NB4 (cell line): Measurements from ENCODE around the gene NEK11.
A peak's percentile ranks its signal among the peaks of the same experiment; 100 is the strongest.

Experiments used
- DNase-seq: peaks from one replicate; pipeline ENCODE4 v3.0.0; 2010; ENCODE audit warnings: low read depth
- H3K4me3 ChIP-seq: one replicate; pipeline ENCODE4 v1.5.1; 2011; ENCODE audit warnings: mild to moderate bottlenecking, low read depth, low read length, moderate library complexity
- MAX ChIP-seq: IDR thresholded peaks from 2 replicates; pipeline ENCODE4 v1.6.1; 2011; ENCODE audit warnings: low read depth, low read length
- MYC ChIP-seq: IDR thresholded peaks from 2 replicates; pipeline ENCODE4 v1.6.1; 2011; ENCODE audit warnings: low read depth, low read length
- POLR2A ChIP-seq: IDR thresholded peaks from 2 replicates; pipeline ENCODE4 v1.6.1; 2011; ENCODE audit warnings: mild to moderate bottlenecking; ENCODE audit not compliant: insufficient read length; ENCODE audit errors: extremely low read depth
- TF ChIP-seq, protein P1 (sequence below): IDR thresholded peaks from one replicate; pipeline ENCODE4 v1.5.1; 2012; ENCODE audit warnings: low read depth, low read length

The NEK11 gene

GRCh38 chr3:130992344-130992743 is 34.3 kb upstream of the NEK11 start:
- no peak for DNase-seq
- H3K4me3 ChIP-seq = no peak overlapping the region
- TF ChIP-seq, protein P1, sequence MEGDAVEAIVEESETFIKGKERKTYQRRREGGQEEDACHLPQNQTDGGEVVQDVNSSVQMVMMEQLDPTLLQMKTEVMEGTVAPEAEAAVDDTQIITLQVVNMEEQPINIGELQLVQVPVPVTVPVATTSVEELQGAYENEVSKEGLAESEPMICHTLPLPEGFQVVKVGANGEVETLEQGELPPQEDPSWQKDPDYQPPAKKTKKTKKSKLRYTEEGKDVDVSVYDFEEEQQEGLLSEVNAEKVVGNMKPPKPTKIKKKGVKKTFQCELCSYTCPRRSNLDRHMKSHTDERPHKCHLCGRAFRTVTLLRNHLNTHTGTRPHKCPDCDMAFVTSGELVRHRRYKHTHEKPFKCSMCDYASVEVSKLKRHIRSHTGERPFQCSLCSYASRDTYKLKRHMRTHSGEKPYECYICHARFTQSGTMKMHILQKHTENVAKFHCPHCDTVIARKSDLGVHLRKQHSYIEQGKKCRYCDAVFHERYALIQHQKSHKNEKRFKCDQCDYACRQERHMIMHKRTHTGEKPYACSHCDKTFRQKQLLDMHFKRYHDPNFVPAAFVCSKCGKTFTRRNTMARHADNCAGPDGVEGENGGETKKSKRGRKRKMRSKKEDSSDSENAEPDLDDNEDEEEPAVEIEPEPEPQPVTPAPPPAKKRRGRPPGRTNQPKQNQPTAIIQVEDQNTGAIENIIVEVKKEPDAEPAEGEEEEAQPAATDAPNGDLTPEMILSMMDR = no peak
- TF ChIP-seq MYC (no peak), MAX (no peak), POLR2A (no peak)

DNA sequence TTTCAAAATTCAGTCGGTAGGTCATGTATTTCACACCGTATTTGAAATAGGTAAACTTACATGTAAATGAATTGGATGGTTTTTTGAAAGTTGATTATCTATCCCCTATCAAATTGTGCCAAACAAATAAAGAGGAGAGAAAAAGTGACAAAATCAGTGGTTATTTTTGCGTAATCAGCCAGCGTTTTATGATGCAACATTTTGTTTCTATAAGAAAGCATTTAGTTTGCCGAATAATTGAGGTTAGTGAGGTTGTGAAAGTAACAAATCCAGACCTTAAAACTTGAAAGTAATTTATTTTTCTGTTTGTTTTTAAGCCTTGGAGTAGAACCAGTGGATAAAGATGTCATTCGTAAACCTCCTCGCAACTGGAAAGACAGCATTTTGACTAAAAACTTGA is 29.4 kb upstream of the NEK11 start:
- DNase-seq = peak; percentile 70
- TF ChIP-seq MYC (no peak), MAX (no peak), POLR2A (no peak)
- TF ChIP-seq, protein P1 = no peak

GRCh38 chr3:131001071-131001470 is 25.6 kb upstream of the NEK11 start:
- no peak for TF ChIP-seq MYC
- TF ChIP-seq MAX = no peak
- TF ChIP-seq, protein P1 = no peak
- no peak for TF ChIP-seq POLR2A
- no peak for DNase-seq
- no peak overlapping the region for H3K4me3 ChIP-seq

More for the DNA sequence above, 29.4 kb upstream of the NEK11 start:
- no peak overlapping the region for H3K4me3 ChIP-seq

- no peak for DNase-seq
- TF ChIP-seq MYC = no peak
- TF ChIP-seq, protein P1 = no peak
- H3K4me3 ChIP-seq = no peak overlapping the region
These were observed 22.1 kb upstream of the NEK11 start for GRCh38 chr3:131004603-131005002.

DNA sequence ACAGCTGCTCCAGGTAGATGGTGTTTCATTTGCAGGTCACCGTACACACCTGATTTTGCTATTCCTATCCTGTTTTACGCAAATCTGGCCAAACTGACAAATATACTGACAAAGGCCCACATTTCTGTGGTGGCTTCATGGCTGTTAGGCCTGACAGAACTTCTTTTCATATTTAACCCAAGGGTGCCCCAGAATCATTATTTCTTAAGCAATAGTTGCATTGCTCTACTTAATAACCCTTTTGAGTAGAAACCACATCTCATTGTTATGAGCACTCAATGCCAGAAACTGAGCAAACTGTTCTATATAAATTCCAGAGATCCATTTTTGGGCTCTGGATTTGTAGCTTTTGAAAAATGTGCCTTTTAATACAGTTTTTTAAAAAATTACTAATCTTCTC is 19.4 kb upstream of the NEK11 start:
- TF ChIP-seq POLR2A = no peak
- TF ChIP-seq, protein P1 = no peak
- no peak for TF ChIP-seq MYC
- no peak for TF ChIP-seq MAX
- no peak for DNase-seq
- no peak overlapping the region for H3K4me3 ChIP-seq

DNA sequence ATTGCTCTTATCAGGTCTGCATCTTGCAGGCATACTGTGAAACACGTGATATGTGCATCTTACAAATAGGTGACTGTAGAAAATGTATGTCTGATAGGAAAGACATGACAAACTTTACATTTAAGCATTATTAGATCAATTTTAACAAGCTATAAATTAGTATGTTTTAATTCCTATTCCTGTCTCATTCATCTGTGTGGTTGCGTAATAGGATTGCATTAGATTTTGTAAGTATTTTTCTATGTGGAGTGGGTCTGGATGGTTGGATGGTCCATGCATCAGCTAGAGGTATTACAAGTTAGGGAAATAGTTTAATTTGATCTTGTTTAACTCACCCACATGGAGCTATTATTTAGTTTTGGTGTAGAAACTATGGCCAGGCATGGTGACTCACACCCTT is 18.9 kb upstream of the NEK11 start:
- no peak for TF ChIP-seq MAX
- no peak for TF ChIP-seq POLR2A
- no peak for TF ChIP-seq MYC
- TF ChIP-seq, protein P1 = no peak
- H3K4me3 ChIP-seq = no peak overlapping the region
- no peak for DNase-seq
